Stimulated activated CD8-positive, alpha-beta memory T cell treated with anti-CD3 and anti-CD28 coated beads, Interleukin-2, amount 100 ng/mL, for 1 hour (primary cell): ENCODE measurements around the gene WDR37.
"Not testable (repeated sequence)": the region's sequence is repeated elsewhere in the genome, so short reads cannot be mapped to it uniquely, and the experiment has no call there.

Source experiments
- DNase-seq, 2 donors: peaks; one replicate each; pipeline ENCODE4 v3.0.0-alpha.2; 2020; ENCODE audit warnings: low read depth in 2 of 2

The WDR37 gene

DNA sequence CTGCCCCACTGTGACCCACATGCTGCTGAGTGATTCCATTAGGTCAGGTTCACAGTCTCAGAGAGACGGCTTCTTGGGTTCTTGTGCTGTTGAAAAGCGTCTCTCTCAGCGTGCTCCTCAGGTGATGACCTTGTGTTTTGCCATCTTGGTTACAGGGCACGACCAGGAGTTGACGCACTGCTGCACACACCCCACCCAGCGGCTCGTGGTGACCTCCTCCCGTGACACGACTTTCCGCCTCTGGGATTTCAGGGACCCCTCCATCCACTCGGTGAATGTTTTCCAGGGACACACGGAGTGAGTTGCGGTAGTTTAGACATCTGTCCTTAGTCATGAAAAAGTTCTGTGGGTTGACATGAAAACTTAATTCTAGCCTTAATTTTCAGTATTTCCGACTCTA lies 48.8 kb downstream of the WDR37 start:
- DNase-seq = no peak

DNA sequence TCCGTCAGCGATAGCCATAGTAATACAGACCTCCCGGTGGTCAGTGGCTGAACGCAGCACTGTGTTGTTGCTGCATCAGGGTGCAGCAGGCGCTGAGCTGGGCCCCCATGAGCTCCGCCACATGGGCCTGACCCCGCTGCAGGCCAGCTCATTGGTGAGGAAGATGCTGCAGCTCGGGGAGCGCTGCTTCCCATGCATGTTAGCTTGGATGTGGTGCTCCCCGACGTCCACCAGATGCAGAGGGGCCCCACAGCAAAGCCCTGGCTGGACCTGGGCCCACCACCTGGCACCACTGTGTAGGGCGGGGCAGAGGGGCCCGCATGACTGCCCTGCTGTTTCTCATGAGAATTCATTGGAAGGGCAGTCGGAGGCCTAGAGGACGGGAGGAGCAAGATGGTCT lies 50.8 kb downstream of the WDR37 start:
- DNase-seq = no peak

DNA sequence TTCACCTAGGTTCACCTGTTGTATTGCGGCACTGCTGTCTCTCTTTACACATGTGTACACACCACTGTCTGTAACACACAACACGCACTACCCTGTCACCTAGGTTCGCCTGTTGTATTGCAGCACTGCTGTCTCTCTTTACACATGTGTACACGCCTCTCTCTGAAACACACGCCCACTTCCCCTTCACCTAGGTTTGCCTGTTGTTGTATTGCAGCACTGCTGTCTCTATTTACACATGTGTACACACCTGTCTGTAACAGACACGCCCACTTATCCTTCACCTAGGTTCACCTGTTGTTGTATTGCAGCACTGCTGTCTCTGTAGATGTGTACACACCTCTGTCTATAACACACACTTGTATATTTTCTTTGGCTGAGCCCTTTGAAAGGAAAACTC lies 51.5 kb downstream of the WDR37 start:
- no peak for DNase-seq

DNA sequence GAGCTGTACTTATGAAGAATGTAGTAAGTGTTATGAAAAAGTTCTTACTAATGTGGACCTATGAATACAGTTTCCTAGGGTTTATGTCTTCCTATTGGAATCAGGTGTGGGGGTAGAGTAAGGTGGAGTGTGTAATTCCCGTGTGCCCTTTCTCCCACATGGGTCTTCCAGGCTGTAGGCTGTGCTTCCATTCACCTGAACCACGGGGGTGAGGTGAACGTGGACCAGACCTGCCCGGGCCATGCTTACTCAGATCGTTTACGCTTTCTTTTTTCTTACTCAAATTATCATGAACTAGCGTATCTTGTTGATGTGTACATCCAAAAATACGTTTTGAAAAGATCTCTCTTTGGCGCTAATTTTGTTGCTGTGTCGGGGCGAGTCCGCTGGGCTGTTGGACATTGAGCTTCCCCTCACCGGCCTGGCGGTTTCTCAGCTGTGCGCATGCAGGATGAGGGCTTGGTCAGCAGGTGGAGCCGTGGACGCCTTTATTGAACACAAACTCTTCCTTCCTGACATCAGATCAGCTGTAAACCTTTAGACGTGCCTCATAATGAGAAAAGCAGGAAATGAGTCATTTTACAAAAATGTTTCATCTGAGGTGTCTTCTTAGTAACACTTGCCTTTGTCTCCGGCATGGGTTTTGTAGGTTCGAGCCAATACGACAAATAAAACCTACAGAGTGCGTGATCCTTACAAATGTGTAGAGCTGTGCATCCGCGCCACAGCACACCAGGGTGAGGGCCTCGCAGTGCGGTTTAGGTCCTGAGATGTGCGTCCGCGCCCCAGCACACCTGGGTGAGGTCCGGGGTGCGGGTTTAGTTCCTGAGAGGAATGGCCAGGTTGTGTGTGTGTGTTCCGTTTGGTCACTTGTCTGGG lies 53.8 kb downstream of the WDR37 start:
- peak; percentile 44 to 57 for DNase-seq

DNA sequence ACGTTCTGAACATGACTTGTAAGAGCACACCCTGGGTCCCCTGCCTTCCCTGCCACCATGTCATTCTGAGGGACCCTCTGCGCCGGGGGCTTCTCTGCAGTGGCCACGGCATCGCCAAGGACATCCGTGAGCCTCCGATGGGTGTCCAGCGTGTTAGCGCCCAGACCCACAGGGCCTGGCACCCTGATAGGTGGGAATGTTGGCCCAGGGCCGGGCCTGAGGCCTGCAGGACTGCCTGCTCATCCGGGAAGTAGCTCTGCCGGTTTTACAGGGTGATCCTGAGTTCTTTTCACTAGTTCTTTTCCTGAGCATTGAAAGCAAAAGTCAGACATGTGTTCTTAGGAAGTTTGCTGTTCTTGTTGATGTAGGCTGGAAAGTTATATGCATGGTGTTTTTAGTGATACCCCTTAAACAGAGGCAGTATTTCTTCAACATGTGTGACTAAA lies 54.5 kb downstream of the WDR37 start:
- no peak for DNase-seq

DNA sequence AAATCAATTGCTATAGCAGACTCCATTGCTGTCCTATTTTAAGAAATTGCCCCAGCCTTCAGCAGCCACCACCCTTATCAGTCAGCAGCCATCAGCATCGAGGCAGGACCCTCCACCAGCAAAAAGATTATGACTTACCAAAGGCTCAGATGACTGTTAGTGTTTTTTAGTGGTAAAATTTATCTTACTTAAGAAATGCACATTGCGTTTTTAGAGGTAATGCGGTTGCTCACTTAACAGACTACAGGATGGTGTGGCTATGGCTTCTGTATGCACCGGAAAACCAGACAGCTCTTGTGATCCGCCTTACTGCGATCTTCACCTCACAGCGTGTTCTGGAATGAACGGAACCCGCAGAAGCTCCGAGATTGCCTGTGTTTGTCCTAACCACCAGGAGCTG lies 58.1 kb downstream of the WDR37 start:
- DNase-seq = no peak

DNA sequence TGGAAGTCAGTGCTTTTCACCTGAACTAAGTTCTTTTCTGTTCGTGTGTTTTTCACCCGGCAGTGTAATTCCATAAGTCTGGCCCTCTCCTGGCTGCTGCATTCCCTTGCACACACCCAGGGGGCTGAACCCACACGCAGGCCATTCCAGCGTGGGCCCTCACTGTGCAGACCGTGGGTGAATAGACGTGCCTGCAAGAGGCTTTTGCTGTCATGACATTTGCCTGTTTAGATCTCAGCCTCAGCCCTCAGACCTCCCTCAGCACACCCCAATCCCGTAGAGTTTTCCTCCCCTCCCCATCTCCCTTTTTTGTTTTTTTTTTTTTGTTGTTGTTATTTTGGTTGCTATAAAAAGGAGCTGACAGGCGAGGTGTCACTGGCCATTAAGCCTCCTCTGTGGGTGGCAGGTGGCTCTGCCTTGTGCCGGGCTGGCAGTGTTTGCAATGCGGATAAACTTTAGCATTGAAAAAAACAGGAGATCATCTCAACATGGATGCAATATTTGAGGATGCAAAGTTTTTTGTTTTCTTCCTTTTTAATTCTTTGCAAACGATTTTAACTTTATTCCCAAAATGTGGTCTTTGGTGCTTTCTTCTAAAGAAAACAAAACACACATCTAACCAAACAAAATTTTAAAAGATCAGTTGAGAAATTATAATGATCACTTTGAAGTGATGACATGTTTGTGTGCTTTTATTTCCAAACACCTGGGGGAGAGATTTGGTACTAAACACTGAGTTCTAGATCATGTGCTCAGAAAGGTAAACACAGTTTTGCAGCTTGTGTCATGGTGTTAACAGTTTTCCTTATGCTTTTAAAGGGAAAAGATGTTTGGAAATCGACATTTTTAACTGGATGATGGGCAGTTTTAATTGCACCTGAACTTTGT lies 58.8 kb downstream of the WDR37 start:
- DNase-seq = no peak

DNA sequence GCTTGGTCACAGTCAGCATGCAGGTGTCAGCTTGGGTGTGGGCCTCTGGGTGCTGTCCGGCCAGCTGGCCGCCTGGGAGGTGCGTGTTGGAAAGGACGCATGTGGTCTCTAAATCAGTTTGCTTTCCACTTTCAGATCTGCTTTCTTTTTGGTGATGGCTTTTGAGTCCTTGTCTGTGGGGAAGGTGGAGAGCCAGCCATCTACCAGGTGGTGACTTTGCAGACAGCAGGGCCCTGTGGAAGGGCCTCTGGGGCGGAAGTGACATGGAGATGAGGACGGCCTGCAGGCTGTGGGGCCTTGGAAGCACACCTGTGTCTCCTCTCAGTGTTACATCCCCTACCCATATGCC lies 59.4 kb downstream of the WDR37 start:
- no peak for DNase-seq

DNA sequence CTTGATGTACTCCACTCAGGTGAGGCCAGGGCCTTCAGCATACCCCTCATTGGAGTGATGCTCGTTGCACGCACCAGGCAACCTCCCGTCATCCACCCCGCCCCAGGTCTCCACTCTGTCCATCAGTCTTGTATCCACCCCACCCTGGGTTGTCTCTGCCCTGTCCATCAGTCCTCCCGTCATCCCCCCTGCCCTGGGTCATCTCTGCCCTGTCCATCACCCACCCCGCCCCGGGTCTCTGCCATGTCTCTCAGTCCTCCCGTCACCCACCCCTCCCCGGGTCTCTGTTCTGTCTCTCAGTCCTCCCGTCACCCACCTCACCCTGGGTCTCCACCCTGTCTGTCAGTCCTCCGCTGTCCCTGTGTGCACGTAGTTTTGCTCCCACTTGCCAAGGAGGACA lies 59.9 kb downstream of the WDR37 start:
- no peak for DNase-seq

DNA sequence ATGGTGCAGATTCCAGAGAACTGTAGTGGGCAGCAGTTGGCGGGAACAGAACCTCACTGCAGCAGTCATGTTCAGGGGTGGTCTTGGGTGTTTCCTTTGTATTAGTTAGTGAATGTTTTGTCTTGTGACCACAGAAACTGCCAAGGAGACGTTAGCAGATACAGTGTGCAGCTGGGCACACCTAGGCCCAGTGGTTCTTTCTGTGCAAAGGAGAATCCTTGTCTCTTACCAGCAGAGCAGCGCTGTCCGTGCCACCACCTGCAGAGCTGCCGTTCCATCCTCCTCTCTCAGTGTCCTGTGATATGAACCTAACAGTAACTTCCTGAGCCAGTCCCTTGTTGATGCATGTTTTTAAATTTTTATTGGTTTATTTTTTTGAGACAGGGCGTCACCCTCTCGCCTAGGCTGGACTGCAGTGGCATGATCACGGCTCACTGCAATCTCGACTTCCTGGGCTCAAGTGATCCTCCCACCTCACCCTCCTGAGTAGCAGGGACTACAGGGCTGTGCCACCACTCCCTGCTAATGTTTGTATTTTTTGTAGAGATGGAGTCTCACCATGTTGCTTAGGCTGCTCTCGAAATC lies 60.6 kb downstream of the WDR37 start:
- no peak for DNase-seq

DNA sequence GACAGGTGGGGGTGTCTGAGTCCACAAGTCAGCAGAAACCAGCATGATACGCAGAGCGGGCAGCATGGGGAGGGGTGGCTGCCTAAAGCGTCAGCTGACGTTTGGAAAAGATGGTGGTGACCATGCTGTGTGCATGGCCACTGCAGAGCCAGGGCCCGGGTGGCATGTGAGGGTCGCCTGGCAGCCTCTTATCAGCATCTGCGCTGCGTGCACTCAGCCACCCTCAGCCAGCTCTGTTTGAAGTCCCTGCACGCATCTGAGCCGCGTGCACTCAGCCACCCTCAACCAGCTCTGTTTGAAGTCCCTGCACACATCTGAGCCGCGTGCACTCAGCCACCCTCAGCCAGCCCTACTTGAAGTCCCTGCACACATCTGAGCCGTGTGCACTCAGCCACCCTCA lies 61.5 kb downstream of the WDR37 start:
- DNase-seq = no peak

DNA sequence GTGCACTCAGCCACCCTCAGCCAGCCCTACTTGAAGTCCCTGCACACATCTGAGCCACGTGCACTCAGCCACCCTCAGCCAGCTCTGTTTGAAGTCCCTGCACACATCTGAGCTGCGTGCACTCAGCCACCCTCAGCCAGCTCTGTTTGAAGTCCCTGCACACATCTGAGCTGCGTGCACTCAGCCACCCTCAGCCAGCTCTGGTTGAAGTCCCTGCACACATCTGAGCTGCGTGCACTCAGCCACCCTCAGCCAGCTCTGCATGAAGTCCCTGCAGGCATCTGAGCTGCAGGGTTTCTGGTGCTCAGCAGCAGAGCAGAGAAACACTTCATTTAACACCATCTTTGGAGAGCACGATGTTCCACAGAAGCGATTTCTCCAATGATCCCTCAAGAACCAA lies 62.1 kb downstream of the WDR37 start:
- not testable (repeated sequence) for DNase-seq

DNA sequence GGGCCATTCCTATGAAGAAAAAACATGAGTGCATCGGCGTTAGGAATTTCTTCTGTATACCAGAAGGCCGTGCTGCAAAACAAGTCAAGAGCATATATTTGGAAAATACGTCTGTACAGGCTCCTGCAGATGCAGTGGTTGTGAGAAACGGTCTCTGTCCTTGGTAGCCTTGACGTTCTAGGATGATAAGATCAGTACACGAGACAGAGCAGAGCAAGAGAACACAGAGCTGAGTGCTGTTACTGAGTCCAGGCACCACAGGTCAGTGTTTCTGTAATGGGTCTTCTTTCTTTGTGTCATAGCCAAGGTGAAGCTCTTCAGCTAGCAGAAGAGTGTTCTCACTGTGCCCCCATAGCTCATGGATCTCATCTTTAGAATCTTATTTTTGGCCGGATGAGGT lies 62.8 kb downstream of the WDR37 start:
- no peak for DNase-seq

DNA sequence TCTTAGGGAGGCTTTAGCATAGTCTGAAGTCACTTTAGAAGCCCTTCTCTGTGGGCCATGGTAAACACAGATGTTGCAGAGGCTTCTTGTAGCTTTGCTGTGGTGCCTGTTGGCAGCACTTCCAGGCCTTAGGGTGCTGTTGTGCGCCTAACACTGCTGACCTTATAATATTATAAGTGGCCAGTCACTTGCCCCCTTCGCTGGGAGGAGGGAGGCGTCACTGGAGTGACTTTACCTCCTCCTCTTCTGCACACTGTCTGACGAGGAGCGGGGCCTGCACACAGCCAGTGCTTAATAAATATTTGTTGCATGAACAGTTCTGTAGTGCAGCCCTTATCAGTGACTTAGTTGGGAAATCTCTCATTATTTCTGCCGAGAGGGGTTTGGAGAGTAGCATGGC lies 63.3 kb downstream of the WDR37 start:
- DNase-seq = no peak

DNA sequence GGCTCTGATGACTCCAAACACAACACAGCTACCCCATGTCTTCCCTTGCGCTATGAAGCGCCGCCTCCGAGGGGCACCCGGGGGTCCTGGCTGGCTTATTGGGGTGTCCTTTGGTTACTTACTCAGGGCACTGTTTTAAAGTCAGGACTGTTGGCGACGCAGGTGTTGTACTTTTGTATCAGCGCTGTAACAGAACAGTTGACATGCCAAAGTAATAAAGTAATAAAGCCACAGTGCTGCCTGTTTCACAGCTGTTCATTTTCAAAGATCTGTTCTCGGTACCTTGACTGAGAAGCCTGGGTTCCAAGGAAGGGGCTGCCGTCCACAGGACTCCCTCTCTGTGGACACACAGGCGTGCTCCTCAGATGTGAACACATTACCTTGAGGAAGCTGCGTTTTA lies 64.1 kb downstream of the WDR37 start:
- DNase-seq = no peak

DNA sequence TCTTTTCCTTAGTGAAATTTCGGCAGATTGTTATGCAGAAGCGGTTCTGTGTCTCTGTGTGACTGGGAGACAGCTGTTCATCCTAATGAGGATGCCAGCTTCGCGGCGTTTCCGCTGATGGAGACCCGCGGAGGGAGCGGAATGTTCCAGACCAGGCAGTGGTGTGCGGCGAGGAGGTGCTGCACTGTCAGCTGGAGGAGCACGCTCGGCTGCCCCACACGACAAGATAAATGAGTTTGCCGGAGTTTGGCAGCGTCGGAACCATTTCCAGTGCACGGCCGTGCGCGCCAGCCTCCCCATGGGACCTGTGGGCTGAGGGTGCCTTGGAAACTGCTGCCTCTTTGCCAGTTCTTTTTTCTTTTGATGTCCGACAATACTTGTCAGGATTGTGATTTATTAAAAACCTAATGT lies 64.6 kb downstream of the WDR37 start:
- no peak for DNase-seq

DNA sequence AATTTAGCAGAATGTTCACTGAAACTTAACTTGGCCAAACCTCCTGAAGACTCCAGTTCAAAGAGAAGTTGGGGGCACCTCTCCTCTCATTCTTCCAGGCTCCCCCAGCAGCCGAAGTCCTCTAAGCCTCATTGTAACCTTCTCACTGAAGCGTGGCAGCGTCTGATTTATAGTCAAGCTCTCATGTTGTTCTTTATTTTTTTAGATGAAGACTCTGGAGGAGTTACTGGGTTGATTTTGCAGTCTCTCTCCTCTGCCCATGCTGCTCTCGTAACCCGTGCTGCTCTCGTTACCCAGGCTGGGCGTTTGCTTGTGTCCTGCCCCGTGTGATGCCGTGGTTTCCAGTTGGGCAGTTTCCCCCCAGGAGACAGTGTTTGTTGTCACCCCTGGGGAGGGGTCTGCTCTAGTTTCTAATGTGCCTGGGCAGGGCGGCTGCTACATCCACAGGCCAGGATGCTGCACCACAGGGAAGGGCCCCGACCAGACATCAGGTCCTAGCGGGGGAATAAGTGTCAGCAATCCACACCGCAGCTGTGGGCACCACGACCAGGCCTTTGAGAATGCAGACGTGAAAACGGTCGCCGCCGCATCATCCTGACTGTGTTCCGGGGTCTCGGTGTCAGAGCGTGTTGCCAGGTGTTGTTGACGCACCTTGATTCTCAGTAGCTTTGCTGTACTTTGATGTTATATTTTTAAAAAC lies 65.2 kb downstream of the WDR37 start:
- DNase-seq = no peak

DNA sequence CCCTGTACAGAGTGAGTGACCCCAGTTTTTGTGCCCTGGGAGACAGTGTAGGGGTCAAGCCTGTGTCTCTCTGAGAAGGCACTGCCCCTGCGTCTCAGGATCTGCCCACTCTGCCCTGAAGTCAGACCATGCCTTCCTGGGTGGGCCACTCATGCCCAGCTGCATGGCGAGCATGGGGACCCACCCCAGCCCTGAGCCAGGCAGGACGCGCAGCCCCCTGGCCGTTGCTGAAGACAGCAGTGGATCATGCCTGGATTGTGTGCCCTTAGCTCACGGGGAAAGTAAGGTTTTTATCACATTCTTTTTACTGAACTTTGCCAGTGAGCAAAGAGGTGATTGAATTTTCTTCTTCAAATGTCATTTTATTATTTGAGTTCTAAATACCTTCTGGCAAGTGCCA lies 66.2 kb downstream of the WDR37 start:
- no peak for DNase-seq

DNA sequence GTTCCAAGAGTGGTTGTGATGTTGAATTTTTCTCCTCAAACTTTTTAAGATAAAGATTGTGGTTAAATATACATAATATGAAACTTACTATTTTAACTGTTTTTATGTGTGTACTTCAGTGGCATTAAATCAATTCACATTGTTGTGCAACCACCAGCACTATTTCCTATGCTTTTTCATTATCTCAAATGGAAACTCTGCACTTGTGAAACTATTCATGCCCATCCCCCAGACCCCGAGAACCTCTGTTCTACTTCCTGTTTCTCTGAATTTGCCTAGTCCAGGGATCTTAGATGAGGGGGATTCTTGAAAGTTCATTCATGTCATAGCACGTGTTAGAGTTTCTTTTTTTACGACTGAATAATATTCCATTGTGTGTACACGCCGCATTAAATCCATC lies 67.0 kb downstream of the WDR37 start:
- DNase-seq = no peak

DNA sequence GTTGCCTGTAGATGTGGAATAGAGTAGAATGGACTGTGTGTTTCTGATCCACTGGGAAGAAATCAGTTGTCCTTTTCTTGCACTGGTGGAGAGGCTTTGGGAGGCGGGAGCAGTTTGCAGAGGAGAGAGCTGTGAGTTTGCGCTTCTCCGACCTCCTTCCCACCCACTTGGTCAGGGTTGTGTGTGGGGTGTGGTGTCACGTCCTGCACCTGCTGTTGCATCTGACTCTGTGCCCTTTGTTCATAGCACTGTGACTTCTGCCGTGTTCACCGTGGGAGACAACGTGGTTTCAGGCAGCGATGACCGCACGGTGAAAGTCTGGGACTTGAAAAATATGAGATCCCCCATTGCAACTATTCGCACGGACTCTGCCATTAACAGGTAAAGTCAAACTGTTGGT lies 67.8 kb downstream of the WDR37 start:
- no peak for DNase-seq

DNA sequence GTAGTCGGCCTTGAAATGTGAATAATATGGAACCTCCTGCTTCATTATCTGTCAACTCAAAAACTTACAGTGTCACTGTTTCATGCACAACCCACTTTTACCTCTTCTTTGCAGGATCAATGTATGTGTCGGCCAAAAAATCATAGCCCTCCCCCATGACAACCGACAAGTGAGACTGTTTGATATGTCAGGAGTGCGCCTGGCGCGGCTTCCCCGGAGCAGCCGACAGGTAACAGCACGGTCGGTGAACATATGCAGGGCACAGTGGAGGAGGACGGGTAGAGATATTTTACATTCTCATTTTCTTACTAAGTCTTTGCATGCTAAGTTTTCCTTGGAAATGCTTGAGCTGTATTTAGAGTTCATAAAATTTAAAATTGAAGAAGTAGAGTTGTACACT lies 68.6 kb downstream of the WDR37 start:
- no peak for DNase-seq

DNA sequence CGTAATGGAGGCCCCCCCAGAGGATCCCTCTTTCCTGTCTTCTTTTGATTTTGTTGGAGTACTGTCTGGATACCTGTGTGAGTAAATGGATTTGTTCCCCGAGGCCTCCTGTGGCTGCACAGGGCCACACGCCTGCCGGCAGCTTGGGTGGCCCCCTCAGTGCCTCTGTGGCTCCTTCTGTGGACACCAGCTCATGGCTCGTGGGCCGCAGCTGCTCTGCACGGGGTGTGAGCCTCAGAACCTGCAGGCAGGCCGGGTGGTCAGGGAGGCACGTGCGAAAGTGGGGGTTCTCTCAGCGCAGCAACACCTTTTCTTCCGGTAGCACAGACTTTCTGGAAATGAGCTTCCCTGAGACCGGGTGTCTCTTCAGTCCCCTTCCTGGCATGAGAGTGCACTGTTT lies 70.3 kb downstream of the WDR37 start:
- no peak for DNase-seq
